OCI-M1 (cell line): ENCODE measurements around the gene ZC3H7B.

Experiments
- DNase-seq: peaks from one replicate; lab custom pipeline; 2025; lab: John Stamatoyannopoulos, UW

Gene ZC3H7B

DNA sequence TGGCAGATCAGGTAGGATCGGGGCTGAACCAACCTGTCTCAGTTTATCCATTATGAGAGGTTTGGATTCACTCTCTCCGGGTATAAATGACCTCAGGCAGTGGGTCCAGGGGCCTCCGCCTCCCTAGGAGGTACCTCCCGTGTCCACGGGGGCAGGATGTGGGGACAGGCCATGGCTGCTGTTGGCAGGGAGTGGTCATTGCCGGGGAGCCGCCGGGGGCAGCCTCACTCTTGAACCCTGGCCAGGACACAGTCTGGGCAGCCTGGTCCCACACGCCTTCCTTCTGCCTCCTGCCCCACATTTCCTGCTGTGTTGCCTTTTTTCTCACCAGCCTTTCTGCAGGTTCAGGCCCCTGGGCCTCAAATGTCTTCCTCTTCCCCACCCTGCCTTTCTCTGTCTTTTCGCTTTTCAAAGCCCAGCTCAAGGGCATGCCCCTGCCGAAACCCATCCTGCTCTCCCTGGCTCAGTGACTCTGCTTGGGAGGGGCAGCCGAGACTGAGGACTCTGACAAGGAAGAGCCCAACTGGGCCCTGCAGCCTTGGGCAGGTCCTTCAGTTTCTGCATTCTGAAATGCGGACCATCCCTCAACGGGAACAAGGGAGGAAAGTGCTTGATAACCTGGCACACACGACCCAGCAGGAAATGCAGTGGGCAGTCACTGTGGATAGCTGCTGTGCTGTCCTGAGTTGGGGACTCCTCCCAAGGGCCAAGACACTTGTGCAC lies 31.1 kb downstream of the ZC3H7B start:
- no peak for DNase-seq

DNA sequence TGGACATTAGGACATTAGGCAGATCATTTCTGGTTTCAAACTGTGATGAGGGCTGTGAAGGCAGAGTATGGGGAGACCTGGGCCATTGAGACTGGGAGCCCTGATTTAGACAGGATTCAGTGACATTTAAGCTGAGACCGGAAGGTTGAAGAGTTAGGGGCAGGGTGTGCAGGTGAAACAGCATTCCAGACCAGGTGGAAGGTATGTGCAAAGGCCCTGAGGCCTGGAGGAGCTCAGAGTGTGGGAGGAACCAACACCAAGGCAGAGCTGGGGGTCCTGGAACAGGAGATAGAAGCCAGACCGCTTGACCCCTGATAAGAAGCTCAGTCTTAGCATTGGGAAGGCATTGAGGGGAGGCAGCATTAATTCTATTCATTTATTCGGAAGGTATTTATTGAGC lies 32.5 kb downstream of the ZC3H7B start:
- DNase-seq, result no peak

DNA sequence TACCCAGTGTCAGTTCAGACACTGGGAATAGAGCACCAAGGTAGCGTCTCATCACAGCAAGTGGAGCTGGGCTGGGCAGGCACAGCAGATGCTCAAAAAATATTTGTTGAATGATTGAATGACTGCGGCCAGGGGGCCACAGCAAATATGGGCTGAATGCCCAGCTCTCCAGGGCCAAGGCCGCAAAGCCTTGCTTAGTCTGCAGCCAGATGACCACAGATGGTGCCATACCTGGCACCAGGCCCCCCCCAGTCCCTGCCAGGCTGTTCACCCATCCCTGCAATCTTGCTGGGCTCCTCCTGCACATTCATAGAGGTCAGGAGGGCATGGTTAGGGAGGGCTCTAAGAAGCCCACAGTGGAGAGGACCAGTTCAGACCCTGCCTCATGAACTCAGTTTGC lies 32.9 kb downstream of the ZC3H7B start:
- no peak for DNase-seq

DNA sequence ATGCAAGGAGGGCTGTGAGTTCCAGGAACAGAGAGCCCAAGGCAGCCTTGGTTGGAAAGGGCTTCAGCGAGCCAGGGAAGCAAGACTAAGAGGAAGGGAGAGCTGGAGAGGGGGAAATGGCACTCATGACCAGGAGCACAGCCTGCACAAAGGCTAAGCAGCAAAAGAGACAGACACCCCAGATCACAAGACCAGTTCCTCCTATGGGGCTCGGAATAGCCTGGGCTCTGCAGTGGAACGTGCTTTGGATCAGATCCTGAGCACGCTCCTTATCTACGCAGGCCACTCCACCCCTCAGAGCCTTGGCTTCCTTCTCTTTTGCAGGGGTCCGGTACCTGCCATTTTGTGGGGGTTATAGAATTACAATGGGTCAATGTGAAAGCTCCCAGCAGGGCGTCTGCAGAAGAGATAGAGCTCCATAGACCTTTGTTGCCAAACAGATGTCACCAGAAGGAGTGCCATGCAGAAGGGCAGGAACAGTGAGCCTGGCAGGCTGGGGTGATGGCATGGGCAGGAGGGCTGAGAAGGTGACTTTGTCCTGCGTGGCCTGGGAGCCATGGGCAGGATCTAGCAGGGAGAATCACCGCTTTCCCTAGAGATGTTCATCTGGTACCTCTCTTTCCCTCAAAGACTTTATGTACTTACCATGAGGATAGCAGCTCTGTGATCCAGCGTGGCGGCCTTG lies 33.8 kb downstream of the ZC3H7B start:
- no peak for DNase-seq

DNA sequence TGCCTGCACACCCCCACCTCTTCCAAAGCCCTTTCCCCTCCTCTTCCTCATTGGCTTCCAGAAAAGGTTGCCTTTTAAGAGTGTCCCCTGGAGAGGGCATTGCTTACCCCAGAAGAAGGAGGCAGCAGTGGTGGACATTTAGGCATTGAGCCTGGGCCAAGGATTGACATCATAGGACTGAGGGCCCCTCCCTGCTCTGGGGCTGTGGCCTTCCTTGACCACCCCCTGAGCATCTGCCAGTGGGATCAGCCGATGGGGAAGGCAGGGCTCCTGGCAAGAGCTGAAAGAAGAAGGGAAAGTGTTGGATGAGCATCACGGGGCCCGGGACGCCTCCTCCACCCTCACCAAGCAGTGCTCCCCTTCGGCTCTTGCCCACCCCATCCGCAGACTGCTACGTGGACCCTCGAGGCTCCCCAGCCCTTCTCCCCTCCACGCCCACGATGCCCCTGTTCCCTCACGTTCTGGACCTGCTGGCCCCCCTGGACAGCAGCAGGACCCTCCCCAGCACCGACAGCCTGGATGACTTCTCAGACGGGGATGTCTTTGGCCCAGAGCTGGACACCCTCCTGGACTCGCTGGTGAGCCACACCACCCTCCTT lies 37.4 kb downstream of the ZC3H7B start:
- no peak for DNase-seq

DNA sequence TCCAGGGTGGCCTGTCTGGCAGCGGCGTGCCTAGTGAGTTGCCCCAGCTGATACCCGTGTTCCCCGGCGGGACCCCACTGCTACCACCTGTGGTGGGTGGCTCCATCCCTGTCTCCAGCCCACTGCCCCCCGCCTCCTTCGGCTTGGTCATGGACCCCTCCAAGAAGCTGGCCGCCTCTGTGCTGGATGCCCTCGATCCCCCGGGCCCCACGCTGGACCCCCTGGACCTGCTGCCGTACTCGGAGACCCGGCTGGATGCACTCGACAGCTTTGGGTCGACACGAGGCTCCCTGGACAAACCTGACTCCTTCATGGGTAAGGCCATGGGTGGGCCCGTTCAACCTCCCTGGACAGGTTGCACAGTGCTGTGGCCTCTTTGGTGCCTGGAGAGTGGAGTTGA lies 38.5 kb downstream of the ZC3H7B start:
- no peak for DNase-seq

DNA sequence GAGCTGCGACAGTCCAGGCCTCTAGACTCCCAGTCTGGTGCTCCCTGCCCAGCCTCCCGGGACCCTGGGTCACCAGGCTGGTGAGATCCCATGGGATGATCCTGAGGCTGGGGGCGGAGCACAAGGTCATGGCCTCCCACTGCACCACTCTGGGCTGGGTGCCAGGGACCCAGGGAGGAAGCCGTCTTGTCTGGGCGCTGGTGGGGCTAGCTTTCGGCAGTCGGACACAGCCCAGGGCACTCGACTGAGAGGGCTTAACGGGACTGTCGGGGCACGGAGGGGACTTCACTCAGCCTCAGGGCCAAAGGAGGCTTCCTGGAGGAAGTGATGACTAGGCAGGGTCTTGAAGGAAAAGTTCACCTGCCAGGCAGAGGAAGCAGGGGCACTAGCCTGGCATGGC lies 39.0 kb downstream of the ZC3H7B start:
- DNase-seq, result no peak

DNA sequence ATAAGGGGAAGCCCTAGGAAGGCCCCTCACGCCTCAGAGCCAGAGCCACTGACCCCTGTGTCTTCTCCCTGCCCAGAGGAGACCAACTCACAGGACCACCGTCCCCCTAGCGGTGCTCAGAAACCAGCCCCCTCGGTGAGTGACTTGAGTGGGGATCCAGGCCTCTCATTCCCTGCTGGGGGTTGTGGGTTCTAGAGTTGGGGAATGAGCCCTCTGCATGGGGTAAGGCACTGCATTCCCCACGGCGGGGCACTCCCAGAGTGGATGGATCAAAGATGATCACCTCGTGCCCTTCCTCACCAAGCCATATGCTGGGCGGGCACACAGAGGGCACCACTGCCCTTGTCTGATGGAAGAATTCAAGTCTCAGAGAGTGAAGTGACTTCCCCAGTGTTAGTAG lies 39.7 kb downstream of the ZC3H7B start:
- no peak for DNase-seq

DNA sequence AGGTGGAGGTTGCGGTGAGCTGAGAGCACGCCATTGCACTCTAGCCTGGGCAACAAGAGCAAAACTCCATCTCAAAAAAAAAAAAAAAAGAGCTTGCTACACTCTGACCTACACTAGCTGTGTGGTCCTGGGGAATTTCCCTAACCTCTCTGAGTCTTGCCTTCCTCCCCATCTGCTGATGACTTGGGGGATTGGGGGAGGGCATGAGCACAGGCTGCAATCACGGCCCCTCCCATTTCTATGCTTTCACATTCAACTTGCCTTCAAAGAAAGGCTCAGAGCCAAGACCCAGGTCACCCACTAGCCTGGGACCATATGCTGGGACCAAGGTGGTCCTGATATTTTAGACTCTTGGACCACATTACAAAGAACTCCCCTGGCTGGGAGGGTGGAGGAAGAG lies 40.7 kb downstream of the ZC3H7B start:
- no peak for DNase-seq

DNA sequence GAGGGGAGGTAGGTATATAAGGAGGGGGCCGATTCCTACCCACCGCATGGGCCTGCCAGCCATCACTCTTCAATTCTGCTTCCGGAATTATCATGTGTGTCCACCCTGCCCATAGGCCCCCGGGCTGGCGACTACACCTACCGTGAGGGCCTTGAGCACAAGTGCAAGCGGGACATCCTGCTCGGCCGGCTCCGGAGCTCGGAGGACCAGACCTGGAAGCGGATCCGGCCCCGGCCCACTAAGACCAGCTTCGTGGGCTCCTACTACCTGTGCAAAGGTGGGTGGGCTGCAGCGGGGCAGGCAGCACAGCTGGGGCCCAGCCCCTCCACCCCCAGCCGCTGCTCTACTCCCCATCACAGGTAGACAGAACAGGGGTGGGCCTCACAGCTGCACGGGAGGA lies 42.0 kb downstream of the ZC3H7B start:
- DNase-seq, result no peak

DNA sequence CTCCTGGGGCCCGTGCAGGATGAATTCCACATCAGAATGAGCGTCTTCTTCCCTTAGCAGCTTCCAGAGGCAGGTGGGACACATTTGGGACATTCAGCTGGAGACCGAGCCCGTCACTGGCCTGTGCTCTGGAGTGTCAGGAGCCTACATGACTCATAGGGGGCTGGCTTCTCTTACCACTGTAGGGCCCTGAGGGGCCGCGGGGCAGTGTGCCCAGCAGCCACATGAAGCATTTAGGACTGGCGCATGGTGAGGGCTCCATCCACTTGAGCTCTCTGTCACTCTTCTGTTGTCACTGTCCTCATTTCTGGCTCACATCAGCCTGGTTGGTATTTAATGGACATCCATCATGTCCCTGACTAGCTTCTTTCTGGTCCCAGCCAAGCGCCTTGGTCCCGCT lies 42.4 kb downstream of the ZC3H7B start:
- no peak for DNase-seq

DNA sequence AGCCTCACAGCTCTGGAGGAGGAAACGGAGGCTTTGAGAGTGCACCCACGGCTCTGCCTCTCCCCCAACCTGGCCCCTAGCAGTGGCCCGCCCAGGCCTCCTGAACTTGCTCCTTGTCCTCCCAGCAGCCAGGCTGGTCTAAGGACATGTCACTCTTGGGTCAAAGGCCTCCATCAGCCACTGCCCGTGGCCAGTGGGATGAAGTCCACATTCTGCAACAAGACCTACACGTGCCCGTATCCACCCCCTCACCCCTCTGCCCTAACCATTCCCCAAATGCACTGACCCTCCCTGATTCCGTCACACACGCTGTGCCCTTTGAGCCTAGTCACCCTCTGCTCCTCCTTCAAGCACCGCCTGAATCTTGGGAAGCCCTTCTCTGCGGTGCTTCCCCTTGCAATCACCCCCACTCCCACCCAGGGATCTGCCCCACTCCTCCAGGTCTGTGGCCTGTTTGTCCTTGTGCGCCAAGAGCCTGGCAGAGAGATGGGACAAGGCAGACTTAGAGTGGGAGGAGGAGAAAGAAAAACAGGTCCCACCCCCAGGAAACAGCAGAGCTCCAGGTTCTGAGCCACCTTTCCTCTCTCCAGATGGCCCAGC lies 43.0 kb downstream of the ZC3H7B start:
- no peak for DNase-seq

DNA sequence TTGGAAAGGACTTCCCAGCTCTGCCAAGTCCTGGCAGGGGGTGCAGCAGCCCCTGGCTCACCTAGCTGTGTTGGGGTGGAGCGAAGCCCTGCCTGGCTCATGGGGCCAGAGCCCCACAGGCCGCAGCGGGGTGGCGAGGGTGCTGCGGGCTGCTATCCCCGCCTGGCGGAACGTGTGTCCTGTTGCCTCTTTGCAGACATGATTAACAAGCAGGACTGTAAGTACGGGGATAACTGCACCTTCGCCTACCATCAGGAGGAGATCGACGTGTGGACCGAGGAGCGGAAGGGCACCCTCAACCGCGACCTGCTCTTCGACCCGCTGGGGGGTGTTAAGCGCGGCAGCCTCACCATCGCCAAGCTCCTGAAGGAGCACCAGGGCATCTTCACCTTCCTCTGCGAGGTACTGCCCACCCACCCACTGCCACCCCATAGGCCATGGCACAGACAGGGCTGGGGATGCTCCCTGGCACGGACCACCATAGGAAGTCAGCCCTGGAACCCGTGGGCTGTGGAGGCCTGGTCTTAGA lies 44.5 kb downstream of the ZC3H7B start:
- no peak for DNase-seq

DNA sequence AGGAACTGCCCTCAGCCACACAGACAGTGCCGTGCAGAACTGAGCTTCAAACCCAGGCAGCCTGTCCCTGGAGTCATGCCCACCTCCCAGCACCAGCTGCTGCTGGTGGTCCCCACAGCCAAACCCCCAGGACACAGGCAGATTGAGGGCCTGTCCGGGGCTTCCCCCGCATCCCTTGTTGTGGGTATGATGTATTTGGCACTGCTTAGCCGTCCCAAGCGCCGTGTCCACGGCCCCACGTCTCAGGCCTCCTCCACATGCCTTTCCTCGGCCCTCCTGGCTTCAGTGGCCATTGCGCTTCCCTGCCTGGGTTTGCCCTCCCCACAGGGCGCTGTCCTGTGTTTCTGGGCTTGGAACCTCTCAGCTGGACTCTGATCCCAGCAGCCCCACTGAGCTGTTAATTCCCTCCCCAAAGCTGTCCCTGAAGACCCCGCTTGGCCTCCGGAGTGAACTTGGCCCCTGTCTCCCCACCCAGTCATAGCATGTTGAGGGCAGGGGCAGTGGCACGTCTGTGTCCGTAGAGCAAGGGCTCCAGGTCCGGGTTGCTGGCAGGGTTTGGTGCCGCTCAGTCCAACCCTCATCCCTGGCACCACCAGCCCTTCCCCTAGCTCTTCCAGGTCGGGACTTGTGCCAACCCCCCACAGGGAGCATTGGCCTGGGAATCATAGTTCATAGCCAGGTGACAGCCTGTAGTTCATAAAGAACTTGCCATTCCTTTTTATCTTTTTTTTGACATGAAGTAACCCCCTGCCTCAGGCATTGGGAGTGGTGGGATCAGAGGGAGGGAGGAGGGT lies 45.9 kb downstream of the ZC3H7B start:
- DNase-seq, result no peak

DNA sequence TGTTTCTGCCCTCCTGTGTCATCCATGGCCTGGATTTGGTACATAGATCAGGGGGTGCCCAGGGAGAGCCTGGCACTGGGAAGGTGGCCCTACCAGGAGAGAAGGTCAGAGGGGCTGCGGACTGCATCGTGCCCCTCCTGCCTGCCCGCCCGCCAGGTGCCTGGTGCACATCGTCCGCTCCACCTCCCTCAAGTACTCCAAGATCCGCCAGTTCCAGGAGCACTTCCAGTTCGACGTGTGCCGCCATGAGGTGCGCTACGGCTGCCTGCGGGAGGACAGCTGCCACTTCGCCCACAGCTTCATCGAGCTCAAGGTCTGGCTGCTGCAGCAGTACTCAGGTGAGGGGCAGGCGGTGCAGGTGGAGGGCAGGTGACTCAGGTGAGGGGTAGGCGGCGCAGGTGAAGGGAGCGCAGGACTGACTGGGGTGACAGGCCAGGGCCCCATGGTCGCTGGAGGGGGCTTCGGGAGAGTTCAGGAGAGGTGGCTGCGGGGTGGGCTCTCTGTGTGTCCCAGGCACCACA lies 47.7 kb downstream of the ZC3H7B start:
- DNase-seq, result no peak

DNA sequence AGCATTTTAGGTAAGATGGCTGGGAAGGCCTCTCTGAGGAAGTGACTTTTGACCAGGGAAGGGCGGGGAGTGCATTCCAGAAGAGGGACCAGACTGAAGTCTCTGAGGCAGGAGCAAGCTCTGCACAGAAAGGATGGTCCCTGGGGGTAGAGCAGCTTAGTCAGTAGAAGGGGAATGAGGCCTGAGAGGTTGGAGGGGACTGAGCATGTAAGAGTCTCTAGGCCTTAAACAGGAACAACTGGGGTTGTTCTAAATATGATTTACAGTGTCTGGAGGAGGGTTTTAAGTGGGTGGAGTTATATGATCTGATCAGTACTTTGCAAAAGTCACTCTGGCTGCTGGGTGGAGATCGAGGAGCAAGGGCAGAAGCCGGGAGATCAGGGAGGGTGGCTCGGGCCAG lies 48.8 kb downstream of the ZC3H7B start:
- DNase-seq, result no peak

DNA sequence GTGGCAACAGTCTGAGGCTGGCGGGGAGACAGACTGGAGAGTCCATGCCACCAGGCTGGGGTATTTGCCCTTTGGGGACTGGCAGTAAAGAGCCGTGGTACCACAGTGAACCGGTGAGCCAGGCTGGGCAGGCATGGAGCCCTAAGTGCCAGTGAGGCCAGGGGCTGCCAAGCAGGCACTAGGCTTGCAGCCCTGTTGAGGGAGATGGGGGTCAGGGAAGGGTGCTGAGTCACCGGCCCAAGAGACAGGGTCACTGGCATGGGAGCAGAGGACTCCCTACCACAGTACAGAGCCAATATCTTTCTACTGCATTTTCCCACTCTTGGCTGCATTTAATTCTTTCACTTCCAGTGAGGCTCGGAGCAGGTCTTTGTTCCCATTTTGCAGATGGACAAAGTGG lies 49.7 kb downstream of the ZC3H7B start:
- DNase-seq, result no peak

DNA sequence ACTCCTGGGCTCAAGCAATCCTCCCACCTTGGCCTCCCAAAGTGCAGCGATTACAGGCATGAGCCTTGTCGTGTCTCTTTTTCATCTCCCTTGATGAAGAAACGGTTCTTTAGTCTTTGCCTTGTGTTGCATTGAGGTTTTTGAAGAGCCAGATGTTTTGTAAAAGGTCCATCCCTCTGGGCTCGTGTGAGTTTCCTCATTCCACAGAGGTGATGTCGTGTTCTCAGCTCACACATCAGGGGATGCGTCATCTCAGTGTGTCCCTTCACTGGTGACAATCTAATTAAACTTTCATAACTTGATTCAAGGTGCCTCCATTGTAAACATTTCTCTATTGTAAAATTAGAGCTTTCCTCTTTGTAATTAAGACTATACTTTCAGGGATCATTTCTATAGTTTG lies 50.7 kb downstream of the ZC3H7B start:
- DNase-seq, result no peak

DNA sequence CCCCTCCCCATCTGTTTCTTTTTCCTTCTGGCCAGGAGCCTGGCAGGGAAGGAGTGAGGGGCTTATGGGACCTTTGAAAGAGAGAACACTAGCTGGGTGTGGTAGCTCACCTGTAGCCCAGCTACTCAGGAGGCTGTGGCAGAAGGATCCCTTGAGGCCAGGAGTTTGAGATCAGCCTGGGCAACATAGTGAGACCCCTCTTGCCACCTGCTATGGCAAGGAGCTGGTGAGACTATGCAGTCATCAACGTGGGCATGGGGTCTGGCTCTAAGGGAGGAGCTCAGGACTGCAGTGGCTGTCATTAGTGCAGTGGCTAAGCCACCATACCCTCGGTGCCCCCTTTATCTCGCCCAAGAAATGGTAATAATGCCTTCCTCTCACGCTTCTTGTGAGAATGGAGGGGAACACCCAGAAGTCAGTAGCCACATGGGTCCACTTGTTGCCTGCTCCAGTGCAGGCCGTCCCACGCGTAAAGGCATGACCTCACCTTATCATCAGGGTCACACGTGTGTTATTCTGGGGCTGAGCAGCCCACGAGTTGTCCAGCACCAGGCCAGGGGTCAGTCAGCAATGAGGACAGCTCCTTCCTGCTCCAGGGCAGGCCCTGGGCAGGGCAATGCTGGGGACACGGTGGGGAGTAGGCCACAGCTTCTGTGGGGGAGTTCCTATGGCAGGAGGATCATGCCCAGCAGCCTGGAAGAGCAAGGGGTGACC lies 52.7 kb downstream of the ZC3H7B start:
- no peak for DNase-seq

DNA sequence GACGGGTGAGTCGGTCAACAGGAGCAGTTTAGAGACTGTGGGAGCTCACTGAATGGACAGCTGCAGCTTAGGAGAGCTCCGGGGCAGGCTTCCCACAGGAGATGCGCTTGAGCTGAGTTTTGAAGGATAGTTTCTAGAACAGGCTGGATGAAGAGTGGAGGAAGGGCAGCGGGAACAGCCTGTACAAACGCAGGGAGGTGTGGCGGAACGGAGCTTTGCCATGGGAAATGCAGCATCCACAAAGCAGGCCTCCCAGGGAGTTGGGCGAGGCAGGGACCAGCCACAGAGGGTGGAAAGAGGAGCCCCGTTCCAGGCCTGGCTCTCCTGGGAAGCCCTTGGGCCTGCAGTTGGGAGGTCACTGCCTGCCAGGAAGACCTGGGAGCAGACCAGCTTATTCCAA lies 53.7 kb downstream of the ZC3H7B start:
- DNase-seq, result no peak

DNA sequence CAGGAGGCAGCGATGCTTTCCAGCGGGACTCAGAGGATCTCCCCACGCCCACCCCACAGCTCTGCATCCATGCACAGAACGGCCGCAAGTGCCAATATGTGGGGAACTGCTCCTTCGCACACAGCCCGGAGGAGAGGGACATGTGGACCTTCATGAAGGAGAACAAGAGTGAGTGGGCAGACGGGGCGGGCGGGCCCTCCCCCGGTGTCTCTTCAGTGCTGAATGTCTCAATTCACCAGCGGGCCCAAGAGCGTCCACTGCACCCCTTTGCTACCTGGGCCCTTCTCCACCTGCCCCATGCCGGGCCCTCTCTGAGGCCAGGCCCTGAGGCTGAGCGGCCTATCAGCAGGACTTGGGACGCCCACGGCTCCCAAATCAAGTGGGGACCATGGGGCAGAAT lies 54.6 kb downstream of the ZC3H7B start:
- no peak for DNase-seq
